ENCODE measurements around the gene CCDC186. TPM values are rescaled to one million over a fixed set of nuclear protein-coding genes. Genes with fewer than 3 reads are reported as not detected.

The CCDC186 gene
- total and polyA plus RNA-seq, 2 of the 8 experiments (the other 6 are each of a cell fraction or from before 2014, with no cell fraction given): 3.0 to 30.3 TPM

- H2BK120ac ChIP-seq (replicated peaks; ENCODE audit: low read depth, low read length): no peak overlapping the region
- H4K20me1 ChIP-seq (replicated peaks in 1 of 2; ENCODE audit: control insufficient read depth in 1 of 2, insufficient read depth in 2 of 2, low read length in 2 of 2): no peaks in the 10 kb centered on the region
- H3K4ac ChIP-seq (replicated peaks; ENCODE audit: insufficient read length, low read depth, low read length): no peak overlapping the region
- H3K56ac ChIP-seq (replicated peaks; ENCODE audit: insufficient read length, low read depth, low read length): no peak overlapping the region
- no peak overlapping the region for H2AK5ac ChIP-seq (ENCODE audit: low read depth, low read length)
- no peak overlapping the region for H2BK12ac ChIP-seq (ENCODE audit: low read depth, low read length)
- H3K23me2 ChIP-seq (ENCODE audit: low read depth, low read length): peaks cover 12% of the 10 kb centered on the region
- H3K79me2 ChIP-seq (ENCODE audit: control insufficient read depth in 1 of 2, insufficient read depth in 2 of 2, low read length in 2 of 2): peaks cover 16 to 31% of the 10 kb centered on the region in 2 experiments
- no peak overlapping the region for H2AFZ ChIP-seq (ENCODE audit: low read length)
- no peak overlapping the region; a peak in 1 of 4 replicates for H3K4me2 ChIP-seq (ENCODE audit: insufficient read depth in 1 of 2, low read depth in 2 of 2, low read length in 2 of 2)
- no peak overlapping the region for H4K8ac ChIP-seq (ENCODE audit: extremely low read depth, insufficient read depth, low read length)
- peaks cover 0 to 3% (median 0%) of the 10 kb centered on the region in 4 experiments; a peak in 1 of 7 replicates for H3K27me3 ChIP-seq (replicated peaks in 1 of 4; ENCODE audit: control insufficient read depth in 3 of 4, extremely low read depth in 1 of 4, insufficient read depth in 3 of 4, low read length in 3 of 4)
- no peak overlapping the region for H3K4me3 ChIP-seq (ENCODE audit: extremely low read depth in 1 of 4, insufficient read depth in 2 of 4, low read depth in 3 of 4, low read length in 4 of 4)
- H2BK5ac ChIP-seq (ENCODE audit: low read depth, low read length): no peak overlapping the region
- H3K23ac ChIP-seq (ENCODE audit: insufficient read length): no peak overlapping the region
- H3K18ac ChIP-seq (ENCODE audit: extremely low read depth, low read length): no peak overlapping the region
- H4K91ac ChIP-seq (replicated peaks; ENCODE audit: insufficient read length, low read length): no peak overlapping the region
- peaks cover 0 to 3% (median 0%) of the 10 kb centered on the region in 4 experiments; a peak in 1 of 8 replicates for H3K36me3 ChIP-seq (ENCODE audit: control insufficient read depth in 2 of 4, insufficient read depth in 4 of 4, low read length in 3 of 4)
- no peaks in the 10 kb centered on the region for H3K9me3 ChIP-seq (ENCODE audit: insufficient read depth in 2 of 2, low read depth in 1 of 2, low read length in 1 of 2)
- TF ChIP-seq SAP30 (IDR thresholded peaks at IDR 0.05; ENCODE audit: insufficient read depth, insufficient replicate concordance, low read length): no peak
- TF ChIP-seq POLR2AphosphoS5 (IDR thresholded peaks at IDR 0.05; ENCODE audit: low read depth, low read length): no peak
- TF ChIP-seq EP300 (IDR thresholded peaks at IDR 0.05; ENCODE audit: borderline replicate concordance in 1 of 2, low read depth in 2 of 2, low read length in 2 of 2): no peak
- TF ChIP-seq RXRA (IDR thresholded peaks at IDR 0.05; ENCODE audit: insufficient read depth, low read depth, low read length): no peak
- TF ChIP-seq SP1 (IDR thresholded peaks at IDR 0.05; ENCODE audit: low read depth, low read length): no peak
- no peak for TF ChIP-seq BCL11A (IDR thresholded peaks at IDR 0.05; ENCODE audit: low read depth in 2 of 2, low read length in 2 of 2)
- no peak for TF ChIP-seq SIX5 (IDR thresholded peaks at IDR 0.05; ENCODE audit: low read depth, low read length)
- TF ChIP-seq MAX (IDR thresholded peaks at IDR 0.05): no peak
- H3K14ac ChIP-seq (ENCODE audit: insufficient read length): no peak overlapping the region
- H3K27ac ChIP-seq (ENCODE audit: low read depth, low read length): no peak overlapping the region
- POLR2A ChIA-PET (ENCODE audit: partially characterized antibody): no interaction called here
- DNase-seq (ENCODE audit: low read depth in 1 of 2, low spot score in 2 of 2): no peak
- H3K79me1 ChIP-seq (ENCODE audit: low read depth, low read length): no peaks in the 10 kb centered on the region
- peaks cover 0 to 7% (median 2%) of the 10 kb centered on the region in 4 experiments; a peak in 3 of 7 replicates for H3K4me1 ChIP-seq (replicated peaks in 1 of 4; ENCODE audit: control insufficient read depth in 3 of 4, insufficient read depth in 4 of 4, low read length in 3 of 4)
- H4K5ac ChIP-seq (ENCODE audit: insufficient read length, low read depth, low read length): no peak overlapping the region
- no peak for FAIRE-seq
- no peak overlapping the region for H2BK15ac ChIP-seq (ENCODE audit: low read length)
- no peak overlapping the region for H2BK20ac ChIP-seq (ENCODE audit: low read length)
- no peak overlapping the region for H3K9ac ChIP-seq (replicated peaks in 1 of 4; ENCODE audit: extremely low read depth in 1 of 4, low read depth in 3 of 4, low read length in 3 of 4)
- WGBS, 2 experiments (ENCODE audit: extremely low coverage in 1 of 2, insufficient coverage in 1 of 2, insufficient read length in 1 of 2, insufficient replicate concordance in 2 of 2, low coverage in 1 of 2, low lambda C conversion rate in 2 of 2, missing lambda C conversion rate in 1 of 2): 94% methylated on average over 1 of the region's 1 CpG; no CpG with 5 or more reads in 1 of the 2 experiments
- CTCF ChIA-PET (ENCODE audit: partially characterized antibody): no interaction called here
Measured at GRCh38 chr10:114175667-114176066, 1.7 kb upstream of the CCDC186 start.
